Natural killer cell (primary cell): ENCODE measurements around the gene YLPM1. TPM values are rescaled to one million over a fixed set of nuclear protein-coding genes. Genes with fewer than 3 reads are reported as not detected.

Experiments used
- ATAC-seq, 3 donors: fragments of 150-1000 bp in 2 of 3; fragments of 200-7000 bp in 1 of 3; cut with Tn5 transposase; 1 replicate in 1 of 3; 2 replicates in 2 of 3; pipeline ENCODE4 v1.10.0; 2021; ENCODE audit warnings: mild to moderate bottlenecking in 2 of 3, moderate library complexity in 2 of 3
- DNase-seq, 2 donors: peaks; one replicate each; pipeline versions ENCODE4 v3.0.0 to v3.0.0-alpha.2; 2013 to 2021; ENCODE audit warnings: mixed read lengths in 1 of 2
- H3K27ac ChIP-seq: one replicate; pipeline ENCODE4 v1.5.1; 2013; ENCODE audit warnings: mild to moderate bottlenecking, low read length
- H3K27me3 ChIP-seq: one replicate; pipeline ENCODE4 v1.6.1; 2013; ENCODE audit warnings: low read length; ENCODE audit not compliant: control insufficient read depth, insufficient read depth
- H3K36me3 ChIP-seq: one replicate; pipeline ENCODE4 v1.6.1; 2013; ENCODE audit warnings: low read length; ENCODE audit not compliant: control insufficient read depth, insufficient read depth
- H3K4me1 ChIP-seq: one replicate; pipeline ENCODE4 v1.6.1; 2013; ENCODE audit warnings: low read length; ENCODE audit not compliant: control insufficient read depth, insufficient read depth
- H3K4me3 ChIP-seq: one replicate; pipeline ENCODE4 v1.5.1; 2013; ENCODE audit warnings: low read length
- H3K9me3 ChIP-seq: one replicate; pipeline ENCODE4 v1.6.1; 2013; ENCODE audit warnings: low read length; ENCODE audit not compliant: control insufficient read depth, insufficient read depth
- H3K27ac Mint-ChIP-seq, 2 donors: one replicate each; pipeline ENCODE4 v1.8.0; 2022; ENCODE audit warnings: mild to moderate bottlenecking in 2 of 2, mixed read lengths in 2 of 2, moderate library complexity in 1 of 2
- H3K27me3 Mint-ChIP-seq, 2 donors: one replicate each; pipeline ENCODE4 v1.8.0; 2022; ENCODE audit warnings: low read depth in 2 of 2, mixed read lengths in 2 of 2
- H3K36me3 Mint-ChIP-seq: one replicate; pipeline ENCODE4 v1.8.0; 2022; ENCODE audit warnings: mixed read lengths
- H3K4me1 Mint-ChIP-seq, 2 donors: one replicate each; pipeline ENCODE4 v1.8.0; 2022; ENCODE audit warnings: mixed read lengths in 2 of 2
- H3K4me3 Mint-ChIP-seq: one replicate; pipeline ENCODE4 v1.8.0; 2022; ENCODE audit warnings: mild to moderate bottlenecking, moderate library complexity, mixed read lengths
- H3K9me3 Mint-ChIP-seq, 2 donors: one replicate each; pipeline ENCODE4 v1.8.0; 2022; ENCODE audit warnings: mixed read lengths in 2 of 2
- WGBS: methylation state at CpG from one replicate; pipeline ENCODE4 v1.1.7; 2013; ENCODE audit warnings: missing lambda C conversion rate; ENCODE audit not compliant: insufficient coverage; 5-methylcytosine and 5-hydroxymethylcytosine counted together
- intact Hi-C: fragments of 100-400 bp; cut with micrococcal nuclease; formaldehyde crosslinking; loops from one replicate; pipeline ENCODE4 v1.14.2; 2022
- total RNA-seq, 4 donors: library from RNA; stranded (reverse); fragments of 120-200 nt in 1 of 4; gene quantifications; one replicate each; pipeline versions ENCODE4 v1.2.3 to v1.2.4, GENCODE V29; 2013 to 2022
- TF ChIP-seq, protein P1 (sequence below): fragments of 200-600 bp; IDR thresholded peaks from one replicate; pipeline ENCODE4 v1.8.0; 2022; ENCODE audit warnings: antibody characterized with exemption

Gene YLPM1
- total RNA-seq, 3 donors from 2014 or later (not counting 1 experiment from before 2014, with no cell fraction given), result 86.1 to 101 (median 93.3) TPM

DNA sequence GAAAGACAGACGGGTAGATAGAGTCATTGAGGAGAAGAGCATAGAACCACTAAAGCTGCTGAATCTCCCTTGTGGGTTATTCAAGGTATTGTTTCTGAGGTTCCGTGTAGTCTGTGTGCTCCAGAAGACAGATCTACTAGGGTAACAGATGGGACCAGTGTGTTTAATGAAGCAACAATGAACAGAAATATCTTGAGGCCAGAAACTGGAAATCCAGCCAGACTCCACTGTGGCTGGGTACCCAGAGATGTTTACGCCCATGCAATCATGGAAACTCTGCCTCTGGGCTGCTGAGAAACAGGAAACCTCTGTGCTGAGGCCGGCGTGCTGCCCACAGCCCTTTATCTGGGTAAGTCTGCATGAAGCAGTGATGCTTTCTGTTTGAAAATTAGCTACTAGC lies 104.6 kb downstream of the YLPM1 start:
- Histone ChIP-seq H3K27ac (peak overlapping the region; percentile 69), H3K4me3 (no peak overlapping the region)

GRCh38 chr14:74868739-74869138 lies 105.6 kb downstream of the YLPM1 start:
- 95% methylated on average over 7 of the region's 8 CpGs for WGBS
- TF ChIP-seq, protein P1, sequence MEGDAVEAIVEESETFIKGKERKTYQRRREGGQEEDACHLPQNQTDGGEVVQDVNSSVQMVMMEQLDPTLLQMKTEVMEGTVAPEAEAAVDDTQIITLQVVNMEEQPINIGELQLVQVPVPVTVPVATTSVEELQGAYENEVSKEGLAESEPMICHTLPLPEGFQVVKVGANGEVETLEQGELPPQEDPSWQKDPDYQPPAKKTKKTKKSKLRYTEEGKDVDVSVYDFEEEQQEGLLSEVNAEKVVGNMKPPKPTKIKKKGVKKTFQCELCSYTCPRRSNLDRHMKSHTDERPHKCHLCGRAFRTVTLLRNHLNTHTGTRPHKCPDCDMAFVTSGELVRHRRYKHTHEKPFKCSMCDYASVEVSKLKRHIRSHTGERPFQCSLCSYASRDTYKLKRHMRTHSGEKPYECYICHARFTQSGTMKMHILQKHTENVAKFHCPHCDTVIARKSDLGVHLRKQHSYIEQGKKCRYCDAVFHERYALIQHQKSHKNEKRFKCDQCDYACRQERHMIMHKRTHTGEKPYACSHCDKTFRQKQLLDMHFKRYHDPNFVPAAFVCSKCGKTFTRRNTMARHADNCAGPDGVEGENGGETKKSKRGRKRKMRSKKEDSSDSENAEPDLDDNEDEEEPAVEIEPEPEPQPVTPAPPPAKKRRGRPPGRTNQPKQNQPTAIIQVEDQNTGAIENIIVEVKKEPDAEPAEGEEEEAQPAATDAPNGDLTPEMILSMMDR, result no peak
- no peak overlapping the region for H3K27ac ChIP-seq
- no peaks in the 10 kb centered on the region for H3K27me3 Mint-ChIP-seq
- no peaks in the 10 kb centered on the region for H3K9me3 ChIP-seq
- H3K4me3 ChIP-seq, result no peak overlapping the region
- peak overlapping the region; percentile 82 for H3K27ac Mint-ChIP-seq
- intact Hi-C loops, result loop anchor here (10.0 kb wide), 1 partner anchor 136 kb away; the partner anchor contains the start of gene EIF2B2
- H3K9me3 Mint-ChIP-seq, result no peaks in the 10 kb centered on the region
- H3K36me3 Mint-ChIP-seq, result no peaks in the 10 kb centered on the region
- peaks cover 14% of the 10 kb centered on the region for H3K4me1 ChIP-seq
- H3K27me3 ChIP-seq, result no peaks in the 10 kb centered on the region
- H3K36me3 ChIP-seq, result no peaks in the 10 kb centered on the region
- H3K4me1 Mint-ChIP-seq, result peaks cover 22 to 24% of the 10 kb centered on the region in 2 donors
- ATAC-seq (no peak), DNase-seq (no peak)
- H3K4me3 Mint-ChIP-seq, result no peak overlapping the region

More for the DNA sequence above, 104.6 kb downstream of the YLPM1 start:
- H3K27me3 Mint-ChIP-seq, result no peaks in the 10 kb centered on the region
- TF ChIP-seq, protein P1, result no peak
- intact Hi-C loops, result loop anchor here (10.0 kb wide), 1 partner anchor 137 kb away; the partner anchor contains the start of gene EIF2B2
- peak overlapping the region; percentile 82 for H3K27ac Mint-ChIP-seq
- WGBS, result 13% methylated on average over 5 of the region's 5 CpGs
- no peaks in the 10 kb centered on the region for H3K36me3 Mint-ChIP-seq
- DNase-seq, result peak; percentile 41 to 61
- H3K36me3 ChIP-seq, result no peaks in the 10 kb centered on the region
- H3K27me3 ChIP-seq, result no peaks in the 10 kb centered on the region
- peak overlapping the region; percentile 67 for H3K4me3 Mint-ChIP-seq
- peaks cover 21 to 22% of the 10 kb centered on the region in 2 donors for H3K4me1 Mint-ChIP-seq
- peak; percentile 82 to 98 (median 97) for ATAC-seq
- no peaks in the 10 kb centered on the region for H3K9me3 Mint-ChIP-seq
- no peaks in the 10 kb centered on the region for H3K9me3 ChIP-seq
- H3K4me1 ChIP-seq, result peaks cover 14% of the 10 kb centered on the region

GRCh38 chr14:74871819-74872218 lies 108.7 kb downstream of the YLPM1 start:
- H3K27me3 ChIP-seq, result no peaks in the 10 kb centered on the region
- no peaks in the 10 kb centered on the region for H3K9me3 ChIP-seq
- no peak overlapping the region for H3K4me3 Mint-ChIP-seq
- H3K27ac Mint-ChIP-seq, result no peak overlapping the region
- H3K9me3 Mint-ChIP-seq, result no peaks in the 10 kb centered on the region
- no peak overlapping the region for H3K4me3 ChIP-seq
- TF ChIP-seq, protein P1, result no peak
- H3K4me1 Mint-ChIP-seq, result peaks cover 29 to 33% of the 10 kb centered on the region in 2 donors
- no peak overlapping the region for H3K27ac ChIP-seq
- no peaks in the 10 kb centered on the region for H3K27me3 Mint-ChIP-seq
- DNase-seq, result no peak
- ATAC-seq, result no peak
- H3K36me3 Mint-ChIP-seq, result no peaks in the 10 kb centered on the region
- no peaks in the 10 kb centered on the region for H3K36me3 ChIP-seq
- WGBS, result 99% methylated on average over 4 of the region's 4 CpGs
- intact Hi-C loops, result no loop called here
- peaks cover 33% of the 10 kb centered on the region for H3K4me1 ChIP-seq

- Mint-ChIP-seq H3K4me3 (peak overlapping the region; percentile 74), H3K9me3 (no peaks in the 10 kb centered on the region), H3K27me3 (no peaks in the 10 kb centered on the region), H3K36me3 (no peaks in the 10 kb centered on the region), H3K27ac (peak overlapping the region; percentile 73 to 87), H3K4me1 (peaks cover 16 to 22% of the 10 kb centered on the region in 2 donors)
- no peaks in the 10 kb centered on the region for H3K9me3 ChIP-seq
- H3K4me1 ChIP-seq, result peaks cover 21% of the 10 kb centered on the region
- ATAC-seq (no peak), DNase-seq (no peak)
- H3K27me3 ChIP-seq, result no peaks in the 10 kb centered on the region
- H3K4me3 ChIP-seq, result no peak overlapping the region
- H3K27ac ChIP-seq, result peak overlapping the region; percentile 63
- intact Hi-C loops, result no loop called here
- H3K36me3 ChIP-seq, result no peaks in the 10 kb centered on the region
- 97% methylated on average over 5 of the region's 5 CpGs for WGBS
- TF ChIP-seq, protein P1, result no peak
Observed at GRCh38 chr14:74875204-74875603, 112.1 kb downstream of the YLPM1 start.
